GM12865 (cell line): ENCODE measurements around the gene MAP2K5.

Source experiments
- DNase-seq: peaks from one replicate; pipeline ENCODE4 v3.0.0; 2010; ENCODE audit warnings: low read depth
- H3K4me3 ChIP-seq: 2 replicates; pipeline ENCODE4 v1.5.1; 2011; ENCODE audit warnings: mild to moderate bottlenecking, low read depth, low read length, control low read depth
- CTCF ChIP-seq: IDR thresholded peaks from 2 replicates; pipeline ENCODE4 v1.5.1; 2011; ENCODE audit warnings: low read length, control low read depth, low read depth, inconsistent platforms; ENCODE audit not compliant: insufficient read depth; ENCODE audit errors: missing control alignments

MAP2K5 gene

GRCh38 chr15:67575039-67575502, 32.6 kb downstream of the MAP2K5 start:
- DNase-seq, result no peak
- no peak for TF ChIP-seq CTCF

DNA sequence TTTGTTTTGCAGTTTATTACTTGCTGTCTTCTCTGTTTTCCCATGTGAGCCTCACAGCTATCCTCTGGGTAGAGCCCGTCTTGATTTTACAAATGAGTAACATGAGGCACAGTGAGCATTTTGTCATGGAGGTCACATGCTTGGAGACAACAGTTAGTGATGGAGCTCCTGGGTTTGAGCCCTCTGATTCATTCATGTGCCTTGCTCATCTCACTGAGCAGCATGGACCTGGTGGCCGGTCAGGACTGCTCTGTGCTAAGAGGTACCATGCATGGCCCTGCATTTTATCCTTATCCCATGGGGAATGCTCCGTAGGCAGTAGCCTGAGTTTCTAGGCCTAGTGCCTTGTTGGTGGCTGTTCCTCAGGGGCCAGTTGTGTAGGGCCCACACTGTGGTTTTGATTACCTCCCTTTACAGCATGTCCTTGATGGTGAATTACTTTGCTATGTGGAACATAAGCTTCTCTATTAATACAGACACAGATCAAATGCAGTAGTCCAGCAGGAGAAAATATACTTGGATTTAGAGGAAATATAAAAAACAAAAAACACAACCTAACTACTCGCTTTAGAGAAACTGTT, 35.6 kb downstream of the MAP2K5 start:
- no peak for TF ChIP-seq CTCF
- H3K4me3 ChIP-seq, result no peak overlapping the region
- DNase-seq, result no peak

More at GRCh38 chr15:67575039-67575502, 32.6 kb downstream of the MAP2K5 start:
- no peak overlapping the region for H3K4me3 ChIP-seq

DNA sequence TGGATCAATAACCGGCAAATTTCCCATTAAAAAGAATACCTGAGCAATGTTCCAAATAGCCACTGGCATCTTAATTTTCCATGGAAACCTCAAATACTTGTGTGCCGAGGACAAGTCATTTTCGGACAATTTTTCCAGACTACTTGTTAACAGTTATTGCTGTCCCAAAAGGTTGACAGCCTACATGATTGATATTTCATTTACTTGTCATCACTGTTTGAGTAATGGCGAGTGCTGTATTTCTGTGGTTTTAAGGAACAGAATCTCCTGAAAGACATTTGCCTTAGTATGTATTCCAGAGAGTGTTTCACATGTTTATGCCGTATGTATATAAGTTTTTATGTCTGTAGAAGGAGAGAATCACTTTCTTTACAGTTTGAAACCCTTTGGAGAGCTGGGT, 36.7 kb downstream of the MAP2K5 start:
- no peak for TF ChIP-seq CTCF
- DNase-seq, result no peak
- no peak overlapping the region for H3K4me3 ChIP-seq

GRCh38 chr15:67579967-67580366, 37.5 kb downstream of the MAP2K5 start:
- DNase-seq, result no peak
- TF ChIP-seq CTCF, result no peak
- no peak overlapping the region for H3K4me3 ChIP-seq

DNA sequence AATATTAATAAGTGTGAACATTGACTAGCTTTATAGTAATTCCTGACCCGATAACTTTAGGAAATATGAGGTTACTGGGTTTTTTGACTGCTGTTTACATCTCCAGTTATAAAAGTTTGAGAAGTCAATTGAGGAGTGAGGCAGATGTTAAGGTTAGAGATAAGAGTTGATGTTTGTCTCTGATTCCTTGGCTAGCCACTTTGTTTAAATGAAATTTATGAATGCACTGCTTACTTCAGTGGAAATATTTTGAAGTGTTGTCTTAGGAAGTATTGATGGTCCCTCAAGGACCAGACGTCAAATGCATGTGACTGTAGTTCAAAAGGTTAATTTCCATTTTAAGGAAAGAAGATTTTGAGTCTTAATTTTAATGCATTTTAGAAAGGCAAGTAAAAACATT, 41.7 kb downstream of the MAP2K5 start:
- no peak for TF ChIP-seq CTCF
- no peak overlapping the region for H3K4me3 ChIP-seq
- no peak for DNase-seq

- H3K4me3 ChIP-seq, result no peak overlapping the region
- no peak for TF ChIP-seq CTCF
- no peak for DNase-seq
Observed at GRCh38 chr15:67585681-67586080, 43.2 kb downstream of the MAP2K5 start.

DNA sequence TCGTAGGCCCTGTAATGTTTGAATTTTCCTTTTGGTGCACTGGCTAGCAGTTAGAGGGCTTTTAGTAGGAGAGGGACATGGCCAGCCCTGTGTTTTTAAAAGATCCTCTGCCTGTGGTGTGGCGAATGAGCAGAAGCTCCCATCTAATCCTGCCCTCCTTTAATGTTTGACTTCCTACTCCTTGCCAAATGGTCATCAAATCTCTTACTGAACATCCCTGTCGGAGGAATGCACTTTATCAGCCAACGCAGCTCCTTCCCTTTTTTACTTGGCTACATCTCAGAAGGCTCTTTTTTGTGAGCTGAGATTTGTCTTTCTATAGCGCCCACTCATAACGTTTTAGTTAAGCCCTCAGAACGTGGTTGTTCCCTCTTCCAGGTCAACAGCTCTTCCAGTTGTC, 44.8 kb downstream of the MAP2K5 start:
- no peak for DNase-seq
- H3K4me3 ChIP-seq, result no peak overlapping the region
- no peak for TF ChIP-seq CTCF
